GM12865 (cell line): Measurements from ENCODE around the gene NACC2.

Experiments used
- DNase-seq: peaks from one replicate; pipeline ENCODE4 v3.0.0; 2010; ENCODE audit warnings: low read depth
- H3K4me3 ChIP-seq: 2 replicates; pipeline ENCODE4 v1.5.1; 2011; ENCODE audit warnings: mild to moderate bottlenecking, low read depth, low read length, control low read depth
- CTCF ChIP-seq: IDR thresholded peaks from 2 replicates; pipeline ENCODE4 v1.5.1; 2011; ENCODE audit warnings: low read length, control low read depth, low read depth, inconsistent platforms; ENCODE audit not compliant: insufficient read depth; ENCODE audit errors: missing control alignments

Gene NACC2

GRCh38 chr9:136115206-136115605 lies 20.1 kb upstream of the NACC2 start:
- TF ChIP-seq CTCF = no peak
- no peak overlapping the region for H3K4me3 ChIP-seq
- DNase-seq = no peak

GRCh38 chr9:136114610-136115009 lies 19.5 kb upstream of the NACC2 start:
- no peak overlapping the region for H3K4me3 ChIP-seq
- TF ChIP-seq CTCF = no peak

GRCh38 chr9:136112541-136112940 lies 17.5 kb upstream of the NACC2 start:
- no peak for DNase-seq
- H3K4me3 ChIP-seq = no peak overlapping the region
- TF ChIP-seq CTCF = no peak

More at GRCh38 chr9:136114610-136115009, 19.5 kb upstream of the NACC2 start:
- DNase-seq = no peak

GRCh38 chr9:136111910-136112309 lies 16.8 kb upstream of the NACC2 start:
- no peak for TF ChIP-seq CTCF
- no peak for DNase-seq
- no peak overlapping the region for H3K4me3 ChIP-seq

- no peak for TF ChIP-seq CTCF
- peak overlapping the region; percentile 85; the same call in 1 of the 2 replicates for H3K4me3 ChIP-seq
- no peak for DNase-seq
These were observed 16.1 kb upstream of the NACC2 start for GRCh38 chr9:136111190-136111589.

GRCh38 chr9:136110082-136111061 lies 15.3 kb upstream of the NACC2 start:
- peak; percentile 20 for TF ChIP-seq CTCF
- peak overlapping the region; percentile 85 for H3K4me3 ChIP-seq
- peak; percentile 80 for DNase-seq
